Measurements from ENCODE around the gene NSL1. TPM values are rescaled to one million over a fixed set of nuclear protein-coding genes. Genes with fewer than 3 reads are reported as not detected.

NSL1 gene
- total and polyA plus RNA-seq, 4 donors: 9.2 to 48.8 (median 27.0) TPM

DNA sequence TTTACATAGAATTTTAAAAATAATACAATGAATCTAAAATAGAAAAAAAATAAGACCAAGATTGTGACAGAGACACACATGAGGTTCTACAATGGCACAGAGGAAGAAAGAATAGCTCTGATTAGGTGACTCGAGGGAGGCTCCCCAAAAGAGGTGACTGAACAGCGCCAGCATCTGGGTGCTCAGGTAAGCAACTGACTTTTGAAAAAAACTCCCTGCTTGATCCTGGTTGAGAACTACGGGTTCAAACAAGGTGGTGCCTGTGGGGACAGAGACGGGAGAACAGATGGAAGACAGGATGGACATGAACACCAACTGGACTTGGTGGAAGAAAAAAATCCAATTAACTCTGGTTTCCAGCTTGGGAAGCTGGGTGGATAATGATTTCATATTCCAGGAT, 114.4 kb downstream of the NSL1 start:
- Histone ChIP-seq H3K9me3 (ENCODE audit: control insufficient read depth in 4 of 4, insufficient read depth in 3 of 4, low read length in 3 of 4) (no peaks in the 10 kb centered on the region), H3K9ac (ENCODE audit: insufficient read depth in 1 of 2, low read length in 2 of 2) (no peak overlapping the region), H3K4me1 (ENCODE audit: control insufficient read depth in 5 of 5, insufficient read depth in 5 of 5, low read length in 5 of 5) (no peaks in the 10 kb centered on the region), H3K4me3 (no peak overlapping the region), H3K27me3 (ENCODE audit: control insufficient read depth in 3 of 3, insufficient read depth in 3 of 3, low read length in 2 of 3) (no peaks in the 10 kb centered on the region), H3K36me3 (ENCODE audit: control insufficient read depth in 4 of 4, insufficient read depth in 4 of 4, low read length in 4 of 4) (no peaks in the 10 kb centered on the region), H3K27ac (ENCODE audit: low read depth in 1 of 2, low read length in 1 of 2) (no peak overlapping the region)
- 86 to 97% methylated on average over 4 of the region's 4 CpGs for WGBS, 2 donors
- ATAC-seq (ENCODE audit: insufficient read depth, low FRiP score) (no peak), DNase-seq (no peak)
- TF ChIP-seq, protein P1, sequence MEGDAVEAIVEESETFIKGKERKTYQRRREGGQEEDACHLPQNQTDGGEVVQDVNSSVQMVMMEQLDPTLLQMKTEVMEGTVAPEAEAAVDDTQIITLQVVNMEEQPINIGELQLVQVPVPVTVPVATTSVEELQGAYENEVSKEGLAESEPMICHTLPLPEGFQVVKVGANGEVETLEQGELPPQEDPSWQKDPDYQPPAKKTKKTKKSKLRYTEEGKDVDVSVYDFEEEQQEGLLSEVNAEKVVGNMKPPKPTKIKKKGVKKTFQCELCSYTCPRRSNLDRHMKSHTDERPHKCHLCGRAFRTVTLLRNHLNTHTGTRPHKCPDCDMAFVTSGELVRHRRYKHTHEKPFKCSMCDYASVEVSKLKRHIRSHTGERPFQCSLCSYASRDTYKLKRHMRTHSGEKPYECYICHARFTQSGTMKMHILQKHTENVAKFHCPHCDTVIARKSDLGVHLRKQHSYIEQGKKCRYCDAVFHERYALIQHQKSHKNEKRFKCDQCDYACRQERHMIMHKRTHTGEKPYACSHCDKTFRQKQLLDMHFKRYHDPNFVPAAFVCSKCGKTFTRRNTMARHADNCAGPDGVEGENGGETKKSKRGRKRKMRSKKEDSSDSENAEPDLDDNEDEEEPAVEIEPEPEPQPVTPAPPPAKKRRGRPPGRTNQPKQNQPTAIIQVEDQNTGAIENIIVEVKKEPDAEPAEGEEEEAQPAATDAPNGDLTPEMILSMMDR (IDR thresholded peaks at IDR 0.05; ENCODE audit: control extremely low read depth, extremely low read depth): no peak

Other genes with a start within 250 kb of the NSL1 start
- gene ATF3, start 183.0 kb downstream of the NSL1 start, total RNA-seq: 10 to 100 TPM; 15.9 to 44.1 TPM
- gene ATF3, start 183.0 kb downstream of the NSL1 start, polyA plus RNA-seq: 10 to 100 TPM; 22.3 to 26.5 TPM
- gene BATF3, start 91.9 kb downstream of the NSL1 start, total RNA-seq: 10 to 100 TPM in 1 of 2 donors, 1 to 10 TPM in 1; 2.4 to 12.0 TPM
- 10 to 100 TPM in 1 of 2 donors, 1 to 10 TPM in 1; 8.3 to 24.6 TPM for gene BATF3, start 91.9 kb downstream of the NSL1 start, polyA plus RNA-seq
- 10 to 100 TPM; 15.1 to 17.8 TPM for gene TATDN3, start 117 bp upstream of the NSL1 start, total RNA-seq
- gene TATDN3, start 117 bp upstream of the NSL1 start, polyA plus RNA-seq: 10 to 100 TPM; 11.2 to 12.4 TPM
- not detected for gene SPATA45, start 55.9 kb upstream of the NSL1 start, total RNA-seq
- gene SPATA45, start 55.9 kb upstream of the NSL1 start, polyA plus RNA-seq: not detected
- gene FLVCR1, start 66.5 kb upstream of the NSL1 start, total RNA-seq: 10 to 100 TPM in 1 of 2 donors, 1 to 10 TPM in 1; 8.6 to 17.4 TPM
- gene FLVCR1, start 66.5 kb upstream of the NSL1 start, polyA plus RNA-seq: 1 to 10 TPM; 4.5 to 4.6 TPM
- gene VASH2, start 158.8 kb upstream of the NSL1 start, total RNA-seq: 10 to 100 TPM in 1 of 2 donors, 1 to 10 TPM in 1; 1.7 to 11.0 TPM
- under 1 TPM; 0.26 to 0.49 TPM for gene VASH2, start 158.8 kb upstream of the NSL1 start, polyA plus RNA-seq
- gene ANGEL2, start 224.1 kb upstream of the NSL1 start, total RNA-seq: 10 to 100 TPM; 35.4 to 53.7 TPM
- gene ANGEL2, start 224.1 kb upstream of the NSL1 start, polyA plus RNA-seq: 10 to 100 TPM; 13.7 to 22.5 TPM